Heart left ventricle (tissue), 16 donors: ENCODE results near the gene PTPRCAP. TPM values are rescaled to one million over a fixed set of nuclear protein-coding genes. Genes with fewer than 3 reads are reported as not detected.
A peak's percentile ranks its signal among the peaks of the same experiment; 100 is the strongest.

ENCODE experiments used
- ATAC-seq, 4 donors: fragments of 200-7000 bp; cut with Tn5 transposase; one replicate each; pipeline ENCODE4 v1.9.1; 2020 to 2022; ENCODE audit warnings: moderate library complexity in 4 of 4, mild to moderate bottlenecking in 3 of 4, moderate number of reproducible peaks in 1 of 4
- DNase-seq, 5 donors: peaks; one replicate each; pipeline ENCODE4 v3.0.0-alpha.2; 2020
- H3K27ac ChIP-seq, 12 donors: fragments of 200-600 bp; sonication (generic) in 4 of 12; one replicate each; pipeline versions ENCODE4 v1.5.0 to v1.8.0; 2016 to 2022; ENCODE audit warnings: mild to moderate bottlenecking in 2 of 12
- H3K27me3 ChIP-seq, 9 donors: fragments of 200-600 bp; sonication (generic) in 2 of 9; one replicate each; pipeline versions ENCODE4 v1.5.1 to v1.8.0; 2016 to 2022; ENCODE audit warnings: mild to moderate bottlenecking in 3 of 9
- H3K36me3 ChIP-seq, 9 donors: fragments of 200-600 bp; sonication (generic) in 2 of 9; one replicate each; pipeline versions ENCODE4 v1.5.0 to v1.8.0; 2018 to 2022; ENCODE audit warnings: mild to moderate bottlenecking in 2 of 9
- H3K4me1 ChIP-seq, 12 donors: fragments of 200-600 bp; sonication (generic) in 4 of 12; one replicate each; pipeline versions ENCODE4 v1.5.0 to v1.8.0; 2016 to 2022; ENCODE audit warnings: mild to moderate bottlenecking in 3 of 12
- H3K4me3 ChIP-seq, 12 donors: fragments of 200-600 bp; sonication (generic) in 4 of 12; one replicate each; pipeline versions ENCODE4 v1.5.0 to v1.8.0; 2017 to 2022; ENCODE audit warnings: mild to moderate bottlenecking in 9 of 12, moderate library complexity in 4 of 12
- H3K9me3 ChIP-seq, 12 donors: fragments of 200-600 bp; sonication (generic) in 4 of 12; one replicate each; pipeline versions ENCODE4 v1.5.0 to v1.8.0; 2016 to 2022; ENCODE audit warnings: mild to moderate bottlenecking in 1 of 12
- POLR2A ChIP-seq, 2 donors: fragments of 450-650 bp; IDR thresholded peaks; one replicate each; pipeline ENCODE4 v1.6.1; 2017; ENCODE audit warnings: antibody characterized with exemption in 2 of 2, mild to moderate bottlenecking in 2 of 2, moderate library complexity in 2 of 2
- WGBS, 4 donors: extraction: QIAGEN DNeasy Blood & Tissue Kit in 2 of 4; methylation state at CpG; one replicate each; pipeline versions ENCODE4 v1.1.5 to v1.1.7; 2013 to 2018; 5-methylcytosine and 5-hydroxymethylcytosine counted together
- intact Hi-C, 10 donors: fragments of 100-400 bp; cut with DNase I; formaldehyde crosslinking; loops; one replicate each; pipeline versions ENCODE4 v1.11.1 to v1.14.2; 2022
- polyA plus RNA-seq, 2 donors: library from polyadenylated mRNA; stranded (reverse); fragments of 200-250 nt; gene quantifications; one replicate each; pipeline ENCODE4 v1.2.3, GENCODE V29; 2013
- total RNA-seq, 9 donors: library from RNA; depleted of rRNA in 2 of 9; stranded (reverse); fragments of >200 nt in 2 of 9; fragmentation: NEBNext Ultra II Directional in 3 of 9; extraction: Animal tissue kit (Norgen Biotek cat#: 25700) in 3 of 9; gene quantifications; one replicate each; pipeline versions ENCODE4 v1.1.0 to v1.2.4, GENCODE V29; 2016 to 2023
- TF ChIP-seq, protein P1 (sequence below), 12 donors: fragments of 200-600 bp; sonication (generic) in 4 of 12; IDR thresholded peaks; one replicate each; pipeline versions ENCODE4 v1.5.0 to v1.8.0; 2018 to 2022; ENCODE audit warnings: antibody characterized with exemption in 12 of 12, mild to moderate bottlenecking in 5 of 12
- donor health status: ischemic (EF 13 %, LVEDD 7.1; RV severe dilation, severe dysfunction).
- donor health status: healthy with polysubstance abuse.
- donor health status: DM: no; HTN: yes; CAD: no.
- donor health status: DM: no; HTN: no; CAD: no.
- donor health status: ischemic (EF 25% LVEDD 6.9; RV normal size, moderate dysfunction).
- donor health status: ischemic (EF 25% LVEDD 5.7; RV mildly dilated, moderate dysfunction).
- donor health status: healthy.
- donor health status: DM: yes; HTN: yes; CAD: no.
- donor health status: ischemic (EF 35%, LVEDD 5.7; RV mildly dilated, moderate dysfunction).
- donor health status: nonischemic (EF 11% LVEDD 7.7; RV severe dilation, severe dysfunction).
- donor health status: DM: yes; HTN: yes; CAD: no.
- donor health status: PGD.
- donor health status: ischemic (EF 29% LVEDD 5.4; RV normal size, mild dysfunction).
- donor health status: nonischemic (EF 23%, LVEDD 6.1; RV moderate dilation, normal function).

PTPRCAP gene
- total and polyA plus RNA-seq, 11 donors = 0.50 to 11.0 (median 1.3) TPM

DNA sequence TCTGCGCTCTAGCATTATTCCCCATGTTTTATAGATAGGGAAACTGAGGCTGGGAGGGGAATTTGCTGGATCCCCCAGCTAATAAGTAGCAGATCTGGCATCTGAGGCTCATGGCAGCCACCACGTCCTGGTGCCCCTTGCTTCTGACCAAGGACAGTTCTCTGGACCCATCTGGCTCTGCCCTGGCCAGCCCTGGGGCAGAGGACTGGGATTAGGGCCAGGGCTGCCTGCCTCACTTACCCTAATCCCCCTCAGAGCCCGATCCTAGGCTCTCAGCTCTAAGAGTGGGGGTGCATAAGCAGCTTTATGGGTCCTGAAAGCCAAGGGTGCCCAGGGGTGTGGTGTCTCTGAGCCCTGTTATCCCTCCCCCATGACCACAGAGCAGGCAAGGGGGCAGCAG, 17.6 kb upstream of the PTPRCAP start, which contains the start of gene CABP4:
Gene CABP4, plus strand, starts transcription at position 301 of the 400 bp plus-strand sequence. Its CDS starts 70 bp downstream, at position 371.
- Histone ChIP-seq H3K27me3 (no peaks in the 10 kb centered on the region), H3K9me3 (no peaks in the 10 kb centered on the region), H3K4me1 (peaks cover 0 to 21% (median 5%) of the 10 kb centered on the region in 12 donors), H3K4me3 (no peak within 1 kb of the TSS), H3K27ac (no peak within 1 kb of the TSS), H3K36me3 (no peaks in the 10 kb centered on the region)
- ATAC-seq = no peak
- 90 to 96% (median 94%) methylated on average over 3 of the region's 3 CpGs for WGBS, 4 donors
- no peak for DNase-seq
- TF ChIP-seq, protein P1, sequence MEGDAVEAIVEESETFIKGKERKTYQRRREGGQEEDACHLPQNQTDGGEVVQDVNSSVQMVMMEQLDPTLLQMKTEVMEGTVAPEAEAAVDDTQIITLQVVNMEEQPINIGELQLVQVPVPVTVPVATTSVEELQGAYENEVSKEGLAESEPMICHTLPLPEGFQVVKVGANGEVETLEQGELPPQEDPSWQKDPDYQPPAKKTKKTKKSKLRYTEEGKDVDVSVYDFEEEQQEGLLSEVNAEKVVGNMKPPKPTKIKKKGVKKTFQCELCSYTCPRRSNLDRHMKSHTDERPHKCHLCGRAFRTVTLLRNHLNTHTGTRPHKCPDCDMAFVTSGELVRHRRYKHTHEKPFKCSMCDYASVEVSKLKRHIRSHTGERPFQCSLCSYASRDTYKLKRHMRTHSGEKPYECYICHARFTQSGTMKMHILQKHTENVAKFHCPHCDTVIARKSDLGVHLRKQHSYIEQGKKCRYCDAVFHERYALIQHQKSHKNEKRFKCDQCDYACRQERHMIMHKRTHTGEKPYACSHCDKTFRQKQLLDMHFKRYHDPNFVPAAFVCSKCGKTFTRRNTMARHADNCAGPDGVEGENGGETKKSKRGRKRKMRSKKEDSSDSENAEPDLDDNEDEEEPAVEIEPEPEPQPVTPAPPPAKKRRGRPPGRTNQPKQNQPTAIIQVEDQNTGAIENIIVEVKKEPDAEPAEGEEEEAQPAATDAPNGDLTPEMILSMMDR (IDR thresholded peaks at IDR 0.05) = no peak
- no peak for TF ChIP-seq POLR2A (IDR thresholded peaks at IDR 0.05)
- intact Hi-C loops = no loop called here

DNA sequence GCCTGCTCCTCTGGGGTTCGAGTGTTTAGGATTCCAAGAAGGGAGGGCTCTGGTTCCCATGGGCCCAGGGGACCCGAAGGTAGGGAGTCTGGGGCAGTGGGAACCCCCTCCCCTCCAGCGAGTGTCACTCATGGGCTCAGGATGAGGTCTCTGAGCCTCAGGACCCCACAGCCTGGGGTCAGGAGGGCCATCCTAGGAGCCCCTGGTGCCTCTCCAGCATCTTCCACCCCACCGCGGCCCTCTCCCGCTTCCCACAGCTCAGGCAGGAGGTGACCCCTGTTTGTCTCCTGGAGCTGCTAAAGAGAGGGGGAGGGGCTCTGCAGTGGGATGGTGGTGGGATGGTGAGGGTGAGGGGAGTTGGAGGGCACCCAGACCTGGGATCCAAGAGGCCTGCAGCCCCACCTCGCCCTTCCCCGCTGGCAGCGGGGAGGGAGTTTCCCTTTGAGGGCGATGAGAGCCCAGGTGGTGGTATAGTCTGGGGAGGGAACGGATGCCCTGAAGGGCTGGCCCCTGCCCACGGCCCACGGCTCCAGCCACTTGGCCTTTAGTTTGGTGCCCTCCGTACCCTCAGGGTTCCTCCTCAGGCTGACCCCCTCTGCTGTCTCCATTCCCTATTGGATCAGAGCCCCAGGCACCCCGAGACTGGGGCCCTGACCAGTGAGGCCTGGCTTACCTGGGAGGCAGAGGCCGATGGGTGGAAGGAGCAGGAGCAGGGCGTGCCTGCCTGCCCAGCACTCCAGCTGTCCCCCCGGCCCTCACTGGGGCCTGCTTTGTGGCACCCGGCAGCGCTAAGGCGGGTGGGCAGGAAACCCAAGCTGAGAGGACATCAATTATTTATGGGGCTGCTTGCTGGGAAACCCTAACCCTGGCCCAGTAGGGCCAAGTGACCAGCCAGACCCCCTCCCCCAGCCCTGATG, 16.6 kb upstream of the PTPRCAP start:
- no peak overlapping the region for H3K27ac ChIP-seq
- no peaks in the 10 kb centered on the region for H3K36me3 ChIP-seq
- WGBS, 4 donors = 88 to 95% (median 94%) methylated on average over 15 to 21 of the region's 21 CpGs
- no peak overlapping the region for H3K4me3 ChIP-seq
- intact Hi-C loops = no loop called here
- no peaks in the 10 kb centered on the region for H3K27me3 ChIP-seq
- peaks cover 0 to 29% (median 5%) of the 10 kb centered on the region in 12 donors for H3K4me1 ChIP-seq
- no peak for ATAC-seq
- no peaks in the 10 kb centered on the region for H3K9me3 ChIP-seq
- no peak for TF ChIP-seq POLR2A (IDR thresholded peaks at IDR 0.05)
- DNase-seq = no peak

DNA sequence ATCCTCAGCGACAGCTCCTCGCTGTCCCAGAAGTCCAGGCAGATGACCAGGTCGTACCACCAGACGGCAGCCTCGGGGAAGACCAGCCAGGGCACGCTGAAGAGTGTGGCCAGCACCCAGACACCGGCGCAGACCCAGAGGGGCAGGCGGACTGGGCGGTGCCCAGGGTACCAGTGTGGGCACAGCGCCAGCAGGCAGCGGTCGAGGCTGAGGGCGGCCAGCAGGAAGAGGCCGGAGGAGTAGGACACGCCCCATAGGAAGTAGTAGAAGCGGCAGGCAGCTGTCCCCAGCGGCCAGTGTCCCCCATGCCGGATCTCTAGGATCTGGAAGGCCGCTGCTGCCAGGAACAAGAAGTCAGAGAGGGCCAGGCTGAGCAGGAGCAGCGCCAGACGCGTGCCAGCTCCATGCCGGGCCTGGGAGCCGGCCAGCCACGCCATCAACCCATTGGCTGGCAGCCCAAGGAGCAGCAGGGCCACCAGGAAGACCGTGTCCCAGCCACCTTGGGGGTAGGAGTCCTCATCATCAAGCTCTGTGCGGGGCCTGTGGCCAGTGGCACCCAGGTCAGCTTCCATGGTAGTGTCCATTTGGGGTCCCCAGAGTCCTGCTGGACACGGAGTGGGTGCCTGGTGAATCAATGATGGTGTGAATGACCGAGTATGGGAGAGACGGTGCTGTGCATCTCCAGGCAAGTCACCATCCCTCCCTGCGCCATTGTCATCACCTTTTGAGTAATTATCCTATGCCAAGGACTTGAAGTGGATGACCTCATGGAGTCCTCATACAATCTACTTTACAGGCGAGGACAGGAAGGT, 14.9 kb upstream of the PTPRCAP start, which contains the start of gene GPR152:
Gene GPR152, minus strand, starts transcription at position 589 of the 812 bp plus-strand sequence. Its CDS starts 5 bp downstream, at position 584.
- peak in 3 of 4 donors; percentile 42 to 68 (median 57) for ATAC-seq
- DNase-seq = peak in 3 of 5 donors; percentile 47 to 80 (median 52)
- WGBS, 4 donors = 61 to 84% (median 69%) methylated on average over 21 to 33 of the region's 33 CpGs
- Histone ChIP-seq H3K4me3 (peak within 1 kb of the TSS in 8 of 12 donors; percentile 15 to 33 (median 28)), H3K27me3 (no peaks in the 10 kb centered on the region), H3K27ac (peak within 1 kb of the TSS in 11 of 12 donors; percentile 1 to 69 (median 27)), H3K4me1 (peaks cover 0 to 38% (median 5%) of the 10 kb centered on the region in 12 donors), H3K36me3 (no peaks in the 10 kb centered on the region), H3K9me3 (no peaks in the 10 kb centered on the region)
- intact Hi-C loops = no loop called here
- no peak for TF ChIP-seq POLR2A (IDR thresholded peaks at IDR 0.05)
- TF ChIP-seq, protein P1 (IDR thresholded peaks at IDR 0.05) = peak in 4 of 12 donors; percentile 8 to 31 (median 22)

DNA sequence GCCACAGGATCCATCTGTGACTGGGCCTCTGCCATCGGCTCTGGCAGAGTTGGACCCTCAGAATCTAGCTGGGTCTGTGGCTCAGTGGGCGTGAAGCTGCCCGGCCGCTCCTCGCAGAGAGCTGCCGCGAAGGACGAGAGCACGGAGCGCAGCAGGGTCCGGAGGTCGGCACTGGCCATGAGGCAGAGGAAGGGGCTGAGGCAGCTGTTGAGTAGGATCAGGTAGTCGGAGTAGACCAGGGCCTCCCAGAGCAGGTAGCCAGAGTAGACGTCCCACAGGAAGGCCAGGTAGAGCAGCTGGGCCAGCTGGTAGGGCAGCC, 14.1 kb upstream of the PTPRCAP start:
- intact Hi-C loops = no loop called here
- H3K27me3 ChIP-seq = no peaks in the 10 kb centered on the region
- no peaks in the 10 kb centered on the region for H3K9me3 ChIP-seq
- H3K36me3 ChIP-seq = no peaks in the 10 kb centered on the region
- H3K4me3 ChIP-seq = no peak overlapping the region
- DNase-seq = peak in 1 of 5 donors; percentile 21
- H3K27ac ChIP-seq = peak overlapping the region in 8 of 12 donors; percentile 1 to 69 (median 41)
- ATAC-seq = no peak
- 92 to 97% (median 94%) methylated on average over 13 to 14 of the region's 14 CpGs for WGBS, 4 donors
- TF ChIP-seq, protein P1 (IDR thresholded peaks at IDR 0.05) = no peak
- TF ChIP-seq POLR2A (IDR thresholded peaks at IDR 0.05) = no peak
- H3K4me1 ChIP-seq = peaks cover 0 to 38% (median 5%) of the 10 kb centered on the region in 12 donors
